Body of pancreas (tissue), 4 donors: ENCODE data around the gene HLF. TPM values are rescaled to one million over a fixed set of nuclear protein-coding genes. Genes with fewer than 3 reads are reported as not detected.

ENCODE experiments used
- ATAC-seq: fragments of 150-250 bp; one replicate; pipeline ENCODE4 v1.9.1; 2016
- DNase-seq, 4 donors: peaks; one replicate each; pipeline ENCODE4 v3.0.0-alpha.2; 2019
- H3K27ac ChIP-seq, 4 donors: fragments of 200-600 bp; sonication (generic); 1 replicate in 3 of 4; 2 replicates in 1 of 4; pipeline versions ENCODE4 v1.5.1 to v1.6.1; 2016 to 2019; ENCODE audit warnings: mild to moderate bottlenecking in 1 of 4, mixed read lengths in 1 of 4, moderate library complexity in 1 of 4
- H3K27me3 ChIP-seq, 2 donors: fragments of 200-600 bp; sonication (generic); one replicate each; pipeline ENCODE4 v1.6.0; 2016; ENCODE audit warnings: mild to moderate bottlenecking in 1 of 2
- H3K36me3 ChIP-seq, 2 donors: fragments of 200-600 bp; sonication (generic); replicated peaks in 1 of 2; 2 replicates each; pipeline ENCODE4 v1.5.1; 2016; ENCODE audit warnings: low read depth in 2 of 2; ENCODE audit not compliant: insufficient read depth in 1 of 2
- H3K4me1 ChIP-seq: fragments of 200-600 bp; sonication (generic); one replicate; pipeline ENCODE4 v1.6.0; 2016
- H3K4me3 ChIP-seq, 2 donors: fragments of 200-600 bp; sonication (generic); 1 replicate in 1 of 2; 2 replicates in 1 of 2; pipeline ENCODE4 v1.5.1; 2016 to 2019
- H3K9me3 ChIP-seq, 3 donors: fragments of 200-600 bp; sonication (generic); 1 replicate in 2 of 3; 2 replicates in 1 of 3; pipeline ENCODE4 v1.5.1; 2016
- CTCF ChIP-seq, 7 experiments: fragments of 450-650 bp in 4 of 7; fragments of 200-600 bp in 3 of 7; sonication (generic) in 3 of 7; IDR thresholded peaks; one replicate each; pipeline ENCODE4 v1.5.1; 2016 to 2019; ENCODE audit warnings: antibody characterized with exemption in 7 of 7
- POLR2A ChIP-seq, 3 donors: fragments of 450-650 bp; IDR thresholded peaks; one replicate each; pipeline ENCODE4 v1.6.1; 2016; ENCODE audit warnings: antibody characterized with exemption in 3 of 3, mild to moderate bottlenecking in 2 of 3
- WGBS, 2 donors: methylation state at CpG; one replicate each; pipeline ENCODE4 v1.1.5; 2017; 5-methylcytosine and 5-hydroxymethylcytosine counted together
- intact Hi-C: fragments of 100-400 bp; cut with DNase I; formaldehyde crosslinking; loops from one replicate; pipeline ENCODE4 v1.15.1; 2023
- total RNA-seq, 2 donors: library from RNA; depleted of rRNA; stranded (reverse); fragments of >200 nt; gene quantifications; one replicate each; pipeline ENCODE4 v1.1.0, GENCODE V29; 2016

HLF gene
- total RNA-seq, 2 donors from 2014 or later: 4.2 to 4.9 TPM

- TF ChIP-seq CTCF (IDR thresholded peaks at IDR 0.05) (no peak), POLR2A (IDR thresholded peaks at IDR 0.05) (no peak)
- ATAC-seq: peak; percentile 6
- peaks cover 39% of the 10 kb centered on the region for H3K4me1 ChIP-seq
- DNase-seq: no peak
- intact Hi-C loops: no loop called here
- 47 to 49% methylated on average over 13 of the region's 13 CpGs for WGBS, 2 donors
- no peaks in the 10 kb centered on the region for H3K9me3 ChIP-seq
- peak overlapping the region; percentile 35 to 87 (median 76) for H3K27ac ChIP-seq
- H3K4me3 ChIP-seq: no peak overlapping the region
- no peaks in the 10 kb centered on the region for H3K27me3 ChIP-seq
- no peaks in the 10 kb centered on the region for H3K36me3 ChIP-seq
Measured at GRCh38 chr17:55272711-55273578, 8.2 kb downstream of the HLF start.

- 5 to 14% methylated on average over 7 of the region's 7 CpGs for WGBS, 2 donors
- ATAC-seq: peak; percentile 92
- no peaks in the 10 kb centered on the region for H3K36me3 ChIP-seq
- no peak overlapping the region for H3K4me3 ChIP-seq
- peak overlapping the region; percentile 35 to 87 (median 76) for H3K27ac ChIP-seq
- TF ChIP-seq CTCF (IDR thresholded peaks at IDR 0.05) (no peak), POLR2A (IDR thresholded peaks at IDR 0.05) (no peak)
- intact Hi-C loops: no loop called here
- no peaks in the 10 kb centered on the region for H3K9me3 ChIP-seq
- H3K27me3 ChIP-seq: no peaks in the 10 kb centered on the region
- peak; percentile 77 to 95 (median 92) for DNase-seq
- H3K4me1 ChIP-seq: peaks cover 46% of the 10 kb centered on the region
Measured at GRCh38 chr17:55273579-55274354, 9.0 kb downstream of the HLF start.

- WGBS, 2 donors: 58 to 71% methylated on average over 7 of the region's 7 CpGs
- intact Hi-C loops: no loop called here
- TF ChIP-seq POLR2A (IDR thresholded peaks at IDR 0.05) (no peak), CTCF (IDR thresholded peaks at IDR 0.05) (no peak)
- Histone ChIP-seq H3K36me3 (no peaks in the 10 kb centered on the region), H3K4me3 (no peak overlapping the region), H3K9me3 (no peaks in the 10 kb centered on the region), H3K27ac (peak overlapping the region; percentile 33 to 87 (median 76)), H3K27me3 (no peaks in the 10 kb centered on the region), H3K4me1 (peaks cover 46% of the 10 kb centered on the region)
- no peak for DNase-seq
- ATAC-seq: no peak
Measured at GRCh38 chr17:55274355-55275255, 9.8 kb downstream of the HLF start.

GRCh38 chr17:55275894-55276804, 11.4 kb downstream of the HLF start:
- Histone ChIP-seq H3K27ac (peak overlapping the region in 3 of 4 donors; percentile 33 to 87 (median 45)), H3K4me3 (no peak overlapping the region), H3K4me1 (peaks cover 46% of the 10 kb centered on the region), H3K9me3 (no peaks in the 10 kb centered on the region), H3K36me3 (no peaks in the 10 kb centered on the region), H3K27me3 (no peaks in the 10 kb centered on the region)
- DNase-seq (no peak), ATAC-seq (no peak)
- TF ChIP-seq POLR2A (IDR thresholded peaks at IDR 0.05) (no peak), CTCF (IDR thresholded peaks at IDR 0.05) (no peak)
- intact Hi-C loops: no loop called here
- 83 to 89% methylated on average over 7 of the region's 7 CpGs for WGBS, 2 donors
